Endodermal cell (in vitro differentiated cells): ENCODE measurements around the gene KIAA0232. TPM values are rescaled to one million over a fixed set of nuclear protein-coding genes. Genes with fewer than 3 reads are reported as not detected.

Experiments used
- DNase-seq: peaks from one replicate; pipeline ENCODE4 v3.0.0-alpha.2; 2017
- H3K27ac ChIP-seq: 2 replicates; pipeline ENCODE4 v1.5.1; 2013; ENCODE audit warnings: mild to moderate bottlenecking, low read depth, low read length, moderate library complexity
- H3K27me3 ChIP-seq: 2 replicates; pipeline ENCODE4 v1.6.1; 2013; ENCODE audit warnings: mild to moderate bottlenecking, low read length, moderate library complexity; ENCODE audit not compliant: insufficient read depth, control insufficient read depth, poor library complexity, severe bottlenecking
- H3K36me3 ChIP-seq: 2 replicates; pipeline ENCODE4 v1.7.0; 2013; ENCODE audit warnings: mild to moderate bottlenecking, low read length, moderate library complexity; ENCODE audit not compliant: control insufficient read depth, insufficient read depth
- H3K4me1 ChIP-seq: one replicate; pipeline ENCODE4 v1.7.0; 2013; ENCODE audit warnings: low read length; ENCODE audit not compliant: control insufficient read depth, insufficient read depth
- H3K4me3 ChIP-seq: 2 replicates; pipeline ENCODE4 v1.5.1; 2013; ENCODE audit warnings: mild to moderate bottlenecking, low read length, moderate library complexity
- H3K9ac ChIP-seq: 2 replicates; pipeline ENCODE4 v1.6.1; 2013; ENCODE audit warnings: mild to moderate bottlenecking, low read length, moderate library complexity; ENCODE audit not compliant: poor library complexity, severe bottlenecking; ENCODE audit errors: extremely low read depth
- H3K9me3 ChIP-seq: 2 replicates; pipeline ENCODE4 v1.6.1; 2013; ENCODE audit warnings: mild to moderate bottlenecking, low read length, moderate library complexity; ENCODE audit not compliant: control insufficient read depth
- H3K27ac Mint-ChIP-seq: 2 replicates; pipeline ENCODE4 v1.8.0; 2020; ENCODE audit warnings: mixed read lengths
- H3K27me3 Mint-ChIP-seq: 2 replicates; pipeline ENCODE4 v1.8.0; 2021; ENCODE audit warnings: mild to moderate bottlenecking, mixed read lengths; ENCODE audit not compliant: insufficient read depth
- H3K36me3 Mint-ChIP-seq: 2 replicates; pipeline ENCODE4 v1.8.0; 2020; ENCODE audit warnings: low read depth, mixed read lengths
- H3K4me1 Mint-ChIP-seq: 2 replicates; pipeline ENCODE4 v1.8.0; 2020; ENCODE audit warnings: mixed read lengths
- H3K4me3 Mint-ChIP-seq: 2 replicates; pipeline ENCODE4 v1.8.0; 2020; ENCODE audit warnings: mild to moderate bottlenecking, moderate library complexity, mixed read lengths
- H3K9me3 Mint-ChIP-seq: 2 replicates; pipeline ENCODE4 v1.8.0; 2020; ENCODE audit warnings: mild to moderate bottlenecking, mixed read lengths
- WGBS, 2 experiments: methylation state at CpG; one replicate each; pipeline versions ENCODE4 v1.1.5 to v1.1.7; 2013; ENCODE audit warnings: missing lambda C conversion rate in 2 of 2, mixed read lengths in 1 of 2; ENCODE audit not compliant: insufficient coverage in 1 of 2, insufficient read length in 1 of 2; 5-methylcytosine and 5-hydroxymethylcytosine counted together
- total RNA-seq, 2 donors: library from RNA; stranded (reverse); fragmentation: NEBNext Ultra II Directional in 1 of 2; extraction: Animal tissue kit (Norgen Biotek cat#: 25700) in 1 of 2; gene quantifications; 2 replicates in 1 of 2; 3 replicates in 1 of 2; pipeline ENCODE4 v1.2.1, GENCODE V29; 2021
- TF ChIP-seq, protein P1 (sequence below): fragments of 200-600 bp; sonication (generic); conservative IDR thresholded peaks from 2 replicates; pipeline ENCODE4 v1.5.0; 2021; ENCODE audit warnings: antibody characterized with exemption, mild to moderate bottlenecking

The KIAA0232 gene
- total RNA-seq, 2 donors from 2014 or later: 32.9 to 43.5 TPM

DNA sequence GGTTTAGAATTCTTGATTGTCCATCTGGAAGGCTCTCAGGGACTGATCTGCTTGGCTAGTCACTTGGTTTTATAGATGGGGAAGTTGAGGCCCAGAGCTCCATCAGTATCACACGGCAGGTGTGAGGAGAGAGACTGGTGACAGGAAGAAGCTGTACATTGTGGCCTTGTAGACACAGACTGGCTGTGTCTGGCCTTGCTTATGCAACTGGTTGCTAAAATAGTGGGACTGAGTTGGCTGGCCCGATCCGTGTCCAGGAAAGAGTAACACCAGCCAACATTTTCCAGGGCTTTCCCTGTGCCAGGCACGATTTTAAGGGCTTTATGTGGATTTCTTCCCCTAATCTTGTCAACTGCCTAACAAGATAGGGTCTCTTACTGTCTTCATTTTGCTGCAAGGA is 129.9 kb downstream of the KIAA0232 start:
- peaks cover 13% of the 10 kb centered on the region for H3K4me1 ChIP-seq
- no peak for DNase-seq
- no peaks in the 10 kb centered on the region for H3K36me3 ChIP-seq
- no peak overlapping the region for H3K9ac ChIP-seq
- H3K9me3 ChIP-seq: no peaks in the 10 kb centered on the region
- TF ChIP-seq, protein P1, sequence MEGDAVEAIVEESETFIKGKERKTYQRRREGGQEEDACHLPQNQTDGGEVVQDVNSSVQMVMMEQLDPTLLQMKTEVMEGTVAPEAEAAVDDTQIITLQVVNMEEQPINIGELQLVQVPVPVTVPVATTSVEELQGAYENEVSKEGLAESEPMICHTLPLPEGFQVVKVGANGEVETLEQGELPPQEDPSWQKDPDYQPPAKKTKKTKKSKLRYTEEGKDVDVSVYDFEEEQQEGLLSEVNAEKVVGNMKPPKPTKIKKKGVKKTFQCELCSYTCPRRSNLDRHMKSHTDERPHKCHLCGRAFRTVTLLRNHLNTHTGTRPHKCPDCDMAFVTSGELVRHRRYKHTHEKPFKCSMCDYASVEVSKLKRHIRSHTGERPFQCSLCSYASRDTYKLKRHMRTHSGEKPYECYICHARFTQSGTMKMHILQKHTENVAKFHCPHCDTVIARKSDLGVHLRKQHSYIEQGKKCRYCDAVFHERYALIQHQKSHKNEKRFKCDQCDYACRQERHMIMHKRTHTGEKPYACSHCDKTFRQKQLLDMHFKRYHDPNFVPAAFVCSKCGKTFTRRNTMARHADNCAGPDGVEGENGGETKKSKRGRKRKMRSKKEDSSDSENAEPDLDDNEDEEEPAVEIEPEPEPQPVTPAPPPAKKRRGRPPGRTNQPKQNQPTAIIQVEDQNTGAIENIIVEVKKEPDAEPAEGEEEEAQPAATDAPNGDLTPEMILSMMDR: no peak
- H3K4me3 ChIP-seq: no peak overlapping the region
- H3K27ac ChIP-seq: no peak overlapping the region
- 90 to 100% methylated on average over 2 to 4 of the region's 4 CpGs for WGBS, 2 experiments
- no peaks in the 10 kb centered on the region for H3K27me3 ChIP-seq
- Mint-ChIP-seq H3K4me3 (no peak overlapping the region), H3K27ac (no peak overlapping the region), H3K4me1 (peaks cover 36% of the 10 kb centered on the region), H3K36me3 (no peaks in the 10 kb centered on the region), H3K27me3 (peaks cover 11% of the 10 kb centered on the region), H3K9me3 (no peaks in the 10 kb centered on the region)

DNA sequence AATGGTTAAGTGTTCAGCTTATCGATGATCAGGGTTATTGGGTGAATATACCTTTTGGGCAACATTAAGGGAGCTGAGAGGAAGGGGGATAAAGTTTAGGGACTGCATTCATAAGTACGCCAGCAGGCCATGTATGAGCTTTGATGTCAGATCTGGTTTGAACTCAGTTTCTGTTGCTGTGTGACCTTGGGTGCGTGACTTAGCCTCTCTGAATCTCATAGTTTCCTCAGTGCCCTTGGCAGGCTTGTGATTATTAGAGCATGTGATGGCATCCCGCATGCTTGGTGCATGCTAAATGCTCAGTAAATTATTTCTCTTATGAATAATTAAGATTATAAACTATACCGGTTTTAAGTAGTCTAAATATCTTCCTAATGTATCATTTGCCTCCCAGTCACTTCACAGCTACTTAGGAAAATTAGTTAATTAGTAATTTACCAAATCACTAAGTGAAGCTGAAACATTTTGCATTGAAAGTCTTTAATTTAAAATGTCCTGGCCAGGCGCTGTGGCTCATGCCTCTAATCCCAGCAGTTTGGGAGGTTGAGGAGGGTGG is 130.9 kb downstream of the KIAA0232 start:
- Mint-ChIP-seq H3K36me3 (no peaks in the 10 kb centered on the region), H3K9me3 (no peaks in the 10 kb centered on the region), H3K27me3 (peaks cover 7% of the 10 kb centered on the region), H3K27ac (no peak overlapping the region), H3K4me3 (no peak overlapping the region), H3K4me1 (peaks cover 39% of the 10 kb centered on the region)
- Histone ChIP-seq H3K9ac (no peak overlapping the region), H3K36me3 (no peaks in the 10 kb centered on the region), H3K4me3 (no peak overlapping the region), H3K9me3 (no peaks in the 10 kb centered on the region), H3K4me1 (peaks cover 6% of the 10 kb centered on the region), H3K27ac (no peak overlapping the region), H3K27me3 (no peaks in the 10 kb centered on the region)
- TF ChIP-seq, protein P1: no peak
- WGBS, 2 experiments: 90 to 93% methylated on average over 3 to 4 of the region's 6 CpGs
- DNase-seq: no peak

DNA sequence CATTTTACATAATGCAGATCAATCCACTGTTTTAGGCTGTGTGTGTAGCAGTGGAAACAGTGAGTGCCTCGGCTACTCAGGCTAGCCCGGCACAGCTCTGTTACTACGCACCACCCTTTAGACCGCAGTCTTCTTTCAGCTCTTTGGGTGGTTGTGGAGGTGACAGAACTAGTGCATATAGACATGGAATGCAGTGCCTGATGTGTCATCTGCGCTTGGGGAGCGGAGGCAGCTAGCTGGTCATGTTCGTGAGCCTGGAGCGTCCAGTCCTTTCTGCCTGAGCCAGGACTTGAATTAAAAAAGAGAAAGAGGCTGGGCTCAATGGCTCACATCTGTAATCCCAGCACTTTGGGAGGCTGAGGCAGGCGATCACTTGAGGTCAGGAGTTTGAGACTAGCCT is 131.9 kb downstream of the KIAA0232 start:
- no peaks in the 10 kb centered on the region for H3K36me3 Mint-ChIP-seq
- 73 to 82% methylated on average over 5 to 9 of the region's 9 CpGs for WGBS, 2 experiments
- Histone ChIP-seq H3K9ac (no peak overlapping the region), H3K36me3 (no peaks in the 10 kb centered on the region), H3K4me1 (peaks cover 2% of the 10 kb centered on the region), H3K9me3 (no peaks in the 10 kb centered on the region), H3K4me3 (no peak overlapping the region), H3K27ac (no peak overlapping the region), H3K27me3 (no peaks in the 10 kb centered on the region)
- peaks cover 7% of the 10 kb centered on the region for H3K27me3 Mint-ChIP-seq
- TF ChIP-seq, protein P1: no peak
- no peak overlapping the region for H3K4me3 Mint-ChIP-seq
- DNase-seq: no peak
- H3K27ac Mint-ChIP-seq: peak overlapping the region; percentile 44
- peaks cover 38% of the 10 kb centered on the region for H3K4me1 Mint-ChIP-seq
- H3K9me3 Mint-ChIP-seq: no peaks in the 10 kb centered on the region
